HFFc6 (cell line): ENCODE measurements around the gene KRT1. TPM values are rescaled to one million over a fixed set of nuclear protein-coding genes. Genes with fewer than 3 reads are reported as not detected.

ENCODE experiments used
- DNase-seq: peaks from one replicate; pipeline ENCODE4 v3.0.0-alpha.2; 2018
- H3K27ac Mint-ChIP-seq: 2 replicates; pipeline ENCODE4 v1.8.0; 2020; ENCODE audit warnings: mild to moderate bottlenecking, mixed read lengths
- H3K27me3 Mint-ChIP-seq: 2 replicates; pipeline ENCODE4 v1.8.0; 2021; ENCODE audit warnings: mild to moderate bottlenecking, moderate library complexity, mixed read lengths; ENCODE audit not compliant: insufficient read depth
- H3K36me3 Mint-ChIP-seq: 2 replicates; pipeline ENCODE4 v1.8.0; 2021; ENCODE audit warnings: low read depth, mixed read lengths
- H3K4me1 Mint-ChIP-seq: 2 replicates; pipeline ENCODE4 v1.8.0; 2020; ENCODE audit warnings: low read depth, mixed read lengths
- H3K4me3 Mint-ChIP-seq: 2 replicates; pipeline ENCODE4 v1.8.0; 2020; ENCODE audit warnings: mild to moderate bottlenecking, moderate library complexity, mixed read lengths
- H3K9me3 Mint-ChIP-seq: 2 replicates; pipeline ENCODE4 v1.8.0; 2020; ENCODE audit warnings: mild to moderate bottlenecking, mixed read lengths
- total RNA-seq, 6 experiments: library from RNA; stranded (reverse); fragmentation: NEBNext Ultra II Directional; extraction: Animal tissue kit (Norgen Biotek cat#: 25700); gene quantifications; 2 replicates in 1 of 6; 3 replicates in 5 of 6; pipeline ENCODE4 v1.2.3, GENCODE V29; 2021
- TF ChIP-seq, protein P1 (sequence below): fragments of 200-600 bp; sonication (generic); IDR thresholded peaks from 2 replicates; pipeline ENCODE4 v1.5.0; 2021; ENCODE audit warnings: antibody characterized with exemption, mild to moderate bottlenecking

The KRT1 gene
- total RNA-seq, 6 experiments from 2014 or later, result not detected

DNA sequence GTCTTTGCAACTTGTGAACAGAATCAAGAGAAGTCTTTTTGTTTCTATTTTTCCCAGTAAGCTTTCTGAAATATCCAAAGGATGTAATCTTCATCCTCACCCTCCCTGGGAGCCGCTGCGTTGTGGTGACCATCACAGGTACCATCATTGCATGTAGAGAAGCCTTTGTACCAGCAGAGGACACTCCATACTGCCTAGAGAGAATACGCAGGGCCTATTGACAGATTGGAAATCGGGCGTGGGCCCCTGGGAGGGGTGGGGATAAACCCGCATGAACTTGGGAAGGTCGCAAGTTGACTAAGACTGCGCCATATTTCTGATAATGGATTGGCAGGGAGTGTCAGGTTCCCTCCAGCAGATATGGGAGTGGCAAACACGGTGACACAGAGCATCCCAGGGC lies 12.7 kb downstream of the KRT1 start:
- DNase-seq, result no peak
- no peaks in the 10 kb centered on the region for H3K36me3 Mint-ChIP-seq
- no peak overlapping the region for H3K27ac Mint-ChIP-seq
- no peaks in the 10 kb centered on the region for H3K4me1 Mint-ChIP-seq
- no peak overlapping the region for H3K4me3 Mint-ChIP-seq
- TF ChIP-seq, protein P1, sequence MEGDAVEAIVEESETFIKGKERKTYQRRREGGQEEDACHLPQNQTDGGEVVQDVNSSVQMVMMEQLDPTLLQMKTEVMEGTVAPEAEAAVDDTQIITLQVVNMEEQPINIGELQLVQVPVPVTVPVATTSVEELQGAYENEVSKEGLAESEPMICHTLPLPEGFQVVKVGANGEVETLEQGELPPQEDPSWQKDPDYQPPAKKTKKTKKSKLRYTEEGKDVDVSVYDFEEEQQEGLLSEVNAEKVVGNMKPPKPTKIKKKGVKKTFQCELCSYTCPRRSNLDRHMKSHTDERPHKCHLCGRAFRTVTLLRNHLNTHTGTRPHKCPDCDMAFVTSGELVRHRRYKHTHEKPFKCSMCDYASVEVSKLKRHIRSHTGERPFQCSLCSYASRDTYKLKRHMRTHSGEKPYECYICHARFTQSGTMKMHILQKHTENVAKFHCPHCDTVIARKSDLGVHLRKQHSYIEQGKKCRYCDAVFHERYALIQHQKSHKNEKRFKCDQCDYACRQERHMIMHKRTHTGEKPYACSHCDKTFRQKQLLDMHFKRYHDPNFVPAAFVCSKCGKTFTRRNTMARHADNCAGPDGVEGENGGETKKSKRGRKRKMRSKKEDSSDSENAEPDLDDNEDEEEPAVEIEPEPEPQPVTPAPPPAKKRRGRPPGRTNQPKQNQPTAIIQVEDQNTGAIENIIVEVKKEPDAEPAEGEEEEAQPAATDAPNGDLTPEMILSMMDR, result peak; percentile 61
- no peaks in the 10 kb centered on the region for H3K9me3 Mint-ChIP-seq
- H3K27me3 Mint-ChIP-seq, result peaks cover 47% of the 10 kb centered on the region

DNA sequence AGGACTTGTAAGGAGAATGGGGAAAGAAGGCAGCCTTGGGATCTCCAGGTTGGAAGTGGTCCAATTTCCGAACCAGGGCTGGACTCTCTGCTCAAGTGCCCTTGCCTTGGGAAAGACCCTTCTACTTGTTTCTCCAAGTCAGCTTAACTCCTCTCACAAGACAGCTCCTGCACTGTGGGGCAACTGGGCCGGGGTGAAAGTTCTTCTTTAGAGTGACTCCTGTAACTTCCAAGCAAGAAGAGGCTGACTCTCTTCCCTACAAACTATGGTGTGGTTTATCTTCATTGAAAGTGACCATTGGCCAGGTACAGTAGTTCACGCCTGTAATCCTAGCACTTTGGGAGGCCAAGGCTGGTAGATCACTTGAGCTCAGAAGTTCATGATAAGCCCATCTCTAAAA lies 13.7 kb downstream of the KRT1 start:
- no peak for DNase-seq
- Mint-ChIP-seq H3K4me3 (no peak overlapping the region), H3K36me3 (no peaks in the 10 kb centered on the region), H3K27ac (no peak overlapping the region), H3K27me3 (peaks cover 52% of the 10 kb centered on the region), H3K4me1 (no peaks in the 10 kb centered on the region), H3K9me3 (no peaks in the 10 kb centered on the region)
- TF ChIP-seq, protein P1, result no peak

DNA sequence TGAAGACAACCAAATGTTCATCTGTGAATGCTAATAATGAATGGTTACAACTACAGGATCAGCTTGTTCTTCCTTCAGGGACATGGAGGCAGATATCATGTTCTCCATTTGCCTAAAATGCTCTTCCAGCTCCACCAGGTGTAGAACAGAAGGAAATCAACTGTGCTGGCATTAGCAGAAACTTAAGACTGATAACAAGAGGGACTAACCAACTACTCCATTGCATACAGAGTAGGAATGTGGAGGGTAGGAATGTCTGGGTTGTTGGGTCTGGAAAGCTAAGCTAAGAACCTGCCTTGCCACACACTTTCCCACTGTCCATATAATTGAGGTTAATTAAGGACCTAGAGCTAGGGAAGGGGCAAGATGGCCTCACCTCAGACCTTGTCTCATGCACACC lies 16.8 kb downstream of the KRT1 start:
- no peaks in the 10 kb centered on the region for H3K4me1 Mint-ChIP-seq
- no peak for DNase-seq
- TF ChIP-seq, protein P1, result no peak
- H3K27me3 Mint-ChIP-seq, result peaks cover 65% of the 10 kb centered on the region
- H3K4me3 Mint-ChIP-seq, result no peak overlapping the region
- no peaks in the 10 kb centered on the region for H3K9me3 Mint-ChIP-seq
- no peak overlapping the region for H3K27ac Mint-ChIP-seq
- H3K36me3 Mint-ChIP-seq, result no peaks in the 10 kb centered on the region

DNA sequence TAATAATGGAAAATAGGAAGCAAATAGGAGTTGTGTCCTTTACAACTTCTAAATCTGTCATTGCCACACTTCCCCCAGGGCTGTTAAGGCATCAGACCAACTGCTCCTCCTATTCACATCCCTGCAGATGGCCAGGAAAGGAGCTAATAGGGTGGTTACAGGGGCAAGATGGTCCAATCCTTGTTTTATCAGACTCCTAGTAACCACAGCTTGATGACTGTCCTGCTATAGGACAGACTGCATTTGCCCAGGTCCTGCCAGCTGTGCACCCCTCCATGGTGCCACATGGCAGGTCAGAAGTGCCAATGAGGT lies 17.3 kb downstream of the KRT1 start:
- H3K27me3 Mint-ChIP-seq, result peaks cover 62% of the 10 kb centered on the region
- H3K27ac Mint-ChIP-seq, result no peak overlapping the region
- no peaks in the 10 kb centered on the region for H3K9me3 Mint-ChIP-seq
- no peak overlapping the region for H3K4me3 Mint-ChIP-seq
- no peaks in the 10 kb centered on the region for H3K36me3 Mint-ChIP-seq
- TF ChIP-seq, protein P1, result no peak
- no peak for DNase-seq
- H3K4me1 Mint-ChIP-seq, result no peaks in the 10 kb centered on the region

DNA sequence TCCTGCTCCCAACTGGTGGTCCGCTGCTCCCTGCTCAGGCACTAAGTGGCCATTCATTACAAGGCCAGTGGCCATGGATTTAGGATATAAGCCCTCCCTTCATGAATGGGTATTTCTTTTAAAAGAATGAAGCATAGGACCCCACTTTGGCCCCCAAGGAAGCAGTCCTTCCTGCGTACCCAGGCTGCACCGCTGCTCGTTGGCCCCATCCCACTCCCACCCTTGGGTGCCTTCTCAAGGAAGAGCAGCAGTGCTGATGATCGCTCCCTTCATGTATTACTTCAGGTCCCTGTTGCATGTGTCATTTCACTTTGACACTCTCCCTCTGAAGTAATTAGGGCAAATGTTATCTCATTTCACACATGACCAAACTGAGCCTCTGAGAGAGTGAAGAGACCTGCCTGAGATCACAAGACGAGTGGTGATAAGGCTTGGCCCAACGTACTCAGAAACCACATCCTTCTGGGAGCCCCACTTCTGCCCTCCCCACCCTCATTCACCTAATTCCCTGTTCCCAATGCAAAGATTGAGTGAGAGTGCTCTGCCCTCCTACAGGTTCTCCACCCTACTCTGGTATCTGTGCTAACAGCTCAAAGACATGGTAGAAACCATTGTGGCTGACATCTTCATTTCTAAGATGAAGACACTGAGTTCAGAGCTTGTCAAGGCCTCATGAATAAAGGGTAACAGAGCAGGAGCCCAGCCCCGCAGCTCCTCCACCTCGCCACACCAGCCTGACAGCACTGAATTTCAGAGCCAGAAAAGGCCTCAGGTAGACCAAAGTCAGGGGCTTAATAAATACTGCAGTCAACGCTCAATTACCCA lies 17.9 kb downstream of the KRT1 start:
- Mint-ChIP-seq H3K27ac (no peak overlapping the region), H3K36me3 (no peaks in the 10 kb centered on the region), H3K9me3 (no peaks in the 10 kb centered on the region), H3K4me3 (no peak overlapping the region), H3K4me1 (no peaks in the 10 kb centered on the region), H3K27me3 (peaks cover 58% of the 10 kb centered on the region)
- TF ChIP-seq, protein P1, result no peak
- DNase-seq, result no peak
